ENCODE results near the gene RRM2. TPM values are rescaled to one million over a fixed set of nuclear protein-coding genes. Genes with fewer than 3 reads are reported as not detected.

RRM2 gene
- total RNA-seq, 1 donor from 2014 or later = 1.9 TPM

- ATAC-seq (ENCODE audit: poor library complexity) = no peak
- intact Hi-C loops (cut with DNase I) = loop anchor here (10.0 kb wide), 1 partner anchor 540 kb away; no protein-coding TSS in a partner anchor
- DNase-seq = no peak
Measured at GRCh38 chr2:10124538-10125045, 2.1 kb downstream of the RRM2 start.

- no peak for ATAC-seq (ENCODE audit: poor library complexity)
Measured at GRCh38 chr2:10125842-10126631, 3.5 kb downstream of the RRM2 start.

GRCh38 chr2:10126632-10127026 is 4.1 kb downstream of the RRM2 start:
- intact Hi-C loops (cut with DNase I) = loop anchor here (2.0 to 10.0 kb wide), 2 partner anchors 308 to 538 kb away; no protein-coding TSS in a partner anchor
- DNase-seq (no peak), ATAC-seq (ENCODE audit: poor library complexity) (no peak)

More at GRCh38 chr2:10125842-10126631, 3.5 kb downstream of the RRM2 start:
- DNase-seq = no peak
- intact Hi-C loops (cut with DNase I) = loop anchor here (2.0 to 10.0 kb wide), 2 partner anchors 309 to 539 kb away; no protein-coding TSS in a partner anchor

- DNase-seq = no peak
- intact Hi-C loops (cut with DNase I) = loop anchor here (10.0 kb wide), 1 partner anchor 536 kb away; no protein-coding TSS in a partner anchor
- no peak for ATAC-seq (ENCODE audit: poor library complexity)
Measured at GRCh38 chr2:10128420-10128819, 5.9 kb downstream of the RRM2 start.

DNA sequence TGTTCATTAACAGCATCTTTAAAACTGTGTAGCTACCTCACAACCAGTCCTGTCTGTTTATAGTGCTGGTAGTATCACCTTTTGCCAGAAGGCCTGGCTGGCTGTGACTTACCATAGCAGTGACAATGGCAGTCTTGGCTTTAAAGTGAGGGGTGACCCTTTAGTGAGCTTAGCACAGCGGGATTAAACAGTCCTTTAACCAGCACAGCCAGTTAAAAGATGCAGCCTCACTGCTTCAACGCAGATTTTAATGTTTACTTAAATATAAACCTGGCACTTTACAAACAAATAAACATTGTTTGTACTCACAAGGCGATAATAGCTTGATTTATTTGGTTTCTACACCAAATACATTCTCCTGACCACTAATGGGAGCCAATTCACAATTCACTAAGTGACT is 7.0 kb downstream of the RRM2 start:
- ATAC-seq (ENCODE audit: poor library complexity) (no peak), DNase-seq (no peak)
- intact Hi-C loops (cut with DNase I) = loop anchor here (10.0 kb wide), 1 partner anchor 535 kb away; no protein-coding TSS in a partner anchor

GRCh38 chr2:10132043-10132575 is 9.6 kb downstream of the RRM2 start:
- DNase-seq = no peak
- no peak for ATAC-seq (ENCODE audit: poor library complexity)
- intact Hi-C loops (cut with DNase I) = no loop called here

GRCh38 chr2:10132596-10132995 is 10.1 kb downstream of the RRM2 start:
- ATAC-seq (ENCODE audit: poor library complexity) (no peak), DNase-seq (no peak)
- intact Hi-C loops (cut with DNase I) = no loop called here

- intact Hi-C loops (cut with DNase I) = no loop called here
- DNase-seq = no peak
- no peak for ATAC-seq (ENCODE audit: poor library complexity)
Measured at GRCh38 chr2:10132996-10133647, 10.6 kb downstream of the RRM2 start.

GRCh38 chr2:10135296-10136089 is 13.0 kb downstream of the RRM2 start:
- DNase-seq (no peak), ATAC-seq (ENCODE audit: poor library complexity) (no peak)
- intact Hi-C loops (cut with DNase I) = loop anchor here (5.0 kb wide), 1 partner anchor 292 kb away; no protein-coding TSS in a partner anchor

- no peak for ATAC-seq (ENCODE audit: poor library complexity)
- intact Hi-C loops (cut with DNase I) = loop anchor here (5.0 kb wide), 1 partner anchor 291 kb away; no protein-coding TSS in a partner anchor
- no peak for DNase-seq
Measured at GRCh38 chr2:10136101-10136934, 13.8 kb downstream of the RRM2 start.

DNA sequence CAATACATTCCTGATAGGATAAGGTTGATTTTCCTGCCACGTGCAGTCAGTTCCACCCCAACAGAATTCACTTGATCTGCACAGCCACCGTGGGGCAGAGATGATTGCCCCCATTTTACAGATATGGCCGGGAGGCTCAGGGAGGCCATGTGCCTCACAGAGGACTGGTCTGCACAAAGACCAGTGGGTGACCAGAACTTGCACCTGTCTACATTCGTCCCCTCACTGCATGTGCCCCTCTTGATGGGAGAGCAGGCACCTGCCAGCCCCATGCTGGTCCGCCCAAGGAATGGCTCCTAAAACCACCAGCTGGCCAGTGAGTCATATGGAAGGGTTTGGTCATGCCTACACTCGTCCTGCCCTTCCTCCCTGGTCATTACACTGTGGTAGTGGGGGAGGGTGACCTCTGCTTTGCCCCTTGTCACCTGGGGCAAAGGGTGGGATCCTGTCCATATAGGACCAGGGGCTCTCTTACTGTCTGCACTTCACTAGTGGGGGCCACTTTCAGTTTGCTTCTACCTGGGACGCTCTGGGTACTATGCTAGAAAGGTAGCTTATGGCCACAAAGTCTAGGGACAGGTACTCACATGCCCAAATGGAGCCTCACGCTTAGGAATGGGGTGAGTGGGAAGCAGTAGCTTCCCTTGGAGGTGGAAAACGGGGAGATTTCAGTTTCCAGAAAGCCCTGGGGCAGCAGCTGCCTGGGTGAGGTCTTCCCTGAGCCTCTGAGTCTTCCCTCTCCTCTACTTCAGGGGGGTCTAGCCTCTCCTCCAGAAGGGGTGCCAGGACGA is 14.7 kb downstream of the RRM2 start:
- DNase-seq (no peak), ATAC-seq (ENCODE audit: poor library complexity) (no peak)
- intact Hi-C loops (cut with DNase I) = loop anchor here (5.0 kb wide), 1 partner anchor 290 kb away; no protein-coding TSS in a partner anchor

- ATAC-seq (ENCODE audit: poor library complexity) (no peak), DNase-seq (no peak)
- intact Hi-C loops (cut with DNase I) = loop anchor here (5.0 kb wide), 1 partner anchor 288 kb away; no protein-coding TSS in a partner anchor
Measured at GRCh38 chr2:10139536-10139935, 17.0 kb downstream of the RRM2 start.

GRCh38 chr2:10140841-10141610 is 18.5 kb downstream of the RRM2 start:
- intact Hi-C loops (cut with DNase I) = no loop called here
- no peak for ATAC-seq (ENCODE audit: poor library complexity)

GRCh38 chr2:10141736-10142639 is 19.4 kb downstream of the RRM2 start:
- intact Hi-C loops (cut with DNase I) = no loop called here

More at GRCh38 chr2:10140841-10141610, 18.5 kb downstream of the RRM2 start:
- DNase-seq = no peak

GRCh38 chr2:10142640-10142965 is 20.1 kb downstream of the RRM2 start:
- no peak for DNase-seq
- no peak for ATAC-seq (ENCODE audit: poor library complexity)
- intact Hi-C loops (cut with DNase I) = no loop called here

More at GRCh38 chr2:10141736-10142639, 19.4 kb downstream of the RRM2 start:
- DNase-seq (no peak), ATAC-seq (ENCODE audit: poor library complexity) (peak; percentile 63)
